Occipital lobe (tissue), 2 donors: ENCODE measurements around the gene DYRK1A. TPM values are rescaled to one million over a fixed set of nuclear protein-coding genes. Genes with fewer than 3 reads are reported as not detected.

Experiments used
- DNase-seq: peaks from one replicate; lab custom pipeline; 2025; lab: John Stamatoyannopoulos, UW
- total RNA-seq: library from RNA; depleted of rRNA; stranded (reverse); fragments of >200 nt; gene quantifications from one replicate; pipeline ENCODE4 v1.2.3, GENCODE V29; 2014

The DYRK1A gene
- total RNA-seq, 1 donor from 2014 or later = 174 TPM

DNA sequence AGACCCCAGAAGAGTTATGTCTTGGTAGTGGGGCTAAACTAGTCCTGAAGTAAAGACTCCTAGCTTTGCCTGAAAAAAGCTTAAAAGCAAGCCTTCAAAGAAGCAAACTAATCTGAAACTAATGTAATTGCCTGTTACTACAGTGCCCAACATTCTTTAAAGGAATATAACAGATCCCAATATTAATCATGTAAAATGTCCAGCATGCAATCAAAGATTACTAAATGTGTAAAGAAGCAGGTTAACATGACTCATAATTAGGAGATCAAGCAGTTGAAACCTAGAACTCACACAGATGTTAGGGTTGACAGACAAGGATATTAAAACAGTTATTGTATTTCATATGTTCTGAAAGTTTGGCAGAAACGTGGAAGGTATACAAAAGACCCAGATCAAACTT lies 17.8 kb downstream of the DYRK1A start:
- DNase-seq = no peak

- no peak for DNase-seq
Observed at GRCh38 chr21:37385179-37385765, 18.7 kb downstream of the DYRK1A start.

- DNase-seq = no peak
Observed at GRCh38 chr21:37386151-37386550, 19.6 kb downstream of the DYRK1A start.

DNA sequence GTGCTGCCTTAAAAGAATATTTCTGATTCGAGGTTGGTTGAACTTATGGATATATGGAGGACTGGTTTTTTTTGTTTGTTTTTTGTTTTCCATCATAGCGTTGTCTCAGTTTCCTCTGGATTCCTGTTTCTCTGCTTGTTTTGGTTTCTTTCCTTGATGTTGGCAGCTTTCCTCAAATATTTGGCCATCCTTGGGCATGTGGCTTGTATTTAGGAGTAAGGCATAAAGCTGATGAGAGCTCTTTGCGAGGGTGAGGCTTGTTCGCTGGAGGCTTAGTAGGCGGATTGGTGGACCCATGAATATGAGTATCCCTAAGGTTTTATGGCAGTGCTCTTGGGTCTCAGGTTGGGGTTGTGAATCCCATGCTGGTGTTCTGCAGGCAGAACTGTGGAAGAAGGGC lies 22.9 kb downstream of the DYRK1A start:
- no peak for DNase-seq

- no peak for DNase-seq
Observed at GRCh38 chr21:37391666-37392065, 25.1 kb downstream of the DYRK1A start.

GRCh38 chr21:37392441-37392840 lies 25.9 kb downstream of the DYRK1A start:
- no peak for DNase-seq

DNA sequence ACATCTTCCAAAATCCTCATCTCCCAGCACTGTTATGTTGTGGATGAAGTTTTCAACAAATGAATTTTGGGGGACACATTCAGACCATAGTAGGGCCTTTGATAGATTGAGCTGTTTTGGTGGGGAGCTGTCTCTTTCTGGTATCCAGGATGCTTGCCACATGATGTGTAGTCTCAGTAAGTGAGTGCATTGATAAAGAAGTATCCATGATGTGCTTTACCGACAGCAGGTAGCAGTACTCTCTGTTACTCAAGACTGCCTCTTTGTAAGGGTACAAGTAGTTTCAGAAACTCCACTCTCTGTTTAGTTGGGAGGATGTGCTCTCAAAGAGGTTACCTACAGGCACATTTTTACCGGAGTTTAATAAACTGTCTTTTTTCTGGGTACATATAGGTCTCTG lies 26.5 kb downstream of the DYRK1A start:
- DNase-seq = no peak

GRCh38 chr21:37393786-37394185 lies 27.2 kb downstream of the DYRK1A start:
- DNase-seq = no peak

DNA sequence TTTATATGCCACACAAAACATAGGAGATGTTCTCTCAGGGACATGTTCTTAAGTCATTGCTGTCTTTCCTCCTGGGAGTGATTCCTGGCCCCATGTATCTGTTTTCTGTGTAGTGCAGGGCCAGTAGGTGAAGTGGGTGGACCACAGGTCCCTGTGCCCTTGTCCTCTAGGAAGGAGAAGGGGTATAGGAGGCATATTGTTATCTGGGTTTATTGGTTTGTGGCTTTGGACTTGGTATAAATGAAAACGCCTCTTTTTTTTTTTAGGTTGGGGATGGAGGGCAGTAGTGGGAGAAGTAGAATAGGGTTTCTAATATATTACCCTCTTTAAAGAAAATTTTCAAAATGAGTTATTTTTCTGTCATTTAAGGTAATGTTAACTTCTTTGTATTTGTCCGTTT lies 29.4 kb downstream of the DYRK1A start:
- no peak for DNase-seq

GRCh38 chr21:37396855-37397254 lies 30.3 kb downstream of the DYRK1A start:
- DNase-seq = no peak

DNA sequence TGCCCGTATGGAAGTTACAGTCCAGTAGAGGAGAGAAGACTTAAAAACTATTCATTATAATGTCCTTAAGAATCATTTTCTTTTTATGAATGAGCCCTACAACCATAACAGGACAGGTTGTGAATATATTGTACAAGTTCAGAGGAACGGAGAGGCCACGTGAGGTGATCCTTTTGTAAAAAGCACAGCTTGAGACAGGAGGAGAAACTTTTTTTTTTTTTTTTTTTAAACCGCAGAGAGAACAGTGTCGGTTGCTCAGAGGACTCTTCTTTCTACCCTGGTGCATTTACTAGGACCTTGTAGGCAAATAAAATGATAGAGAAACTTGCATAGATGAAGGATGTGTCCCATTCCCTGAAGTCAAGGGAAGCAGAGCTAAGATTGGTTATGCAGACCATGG lies 32.1 kb downstream of the DYRK1A start:
- DNase-seq = no peak

GRCh38 chr21:37402251-37402867 lies 35.8 kb downstream of the DYRK1A start:
- no peak for DNase-seq

DNA sequence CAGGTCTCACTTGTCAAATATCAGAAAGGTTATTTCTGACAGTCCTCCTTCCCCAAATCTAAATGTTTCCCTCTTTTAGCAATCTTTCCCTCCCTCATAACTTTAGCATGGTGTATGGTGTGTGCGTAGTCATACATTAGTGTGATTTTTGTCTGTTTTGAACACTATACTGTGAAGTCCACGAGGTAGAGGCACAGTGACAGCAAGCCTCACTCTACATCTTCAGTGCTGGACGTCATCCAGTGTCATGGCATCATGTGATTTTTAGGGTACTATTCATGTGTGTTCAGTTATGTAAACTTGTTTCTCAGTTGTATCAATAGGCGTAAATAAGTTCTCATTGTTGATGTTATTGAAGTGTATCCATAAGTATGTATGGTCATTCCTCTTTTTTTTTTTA lies 39.1 kb downstream of the DYRK1A start:
- DNase-seq = no peak

DNA sequence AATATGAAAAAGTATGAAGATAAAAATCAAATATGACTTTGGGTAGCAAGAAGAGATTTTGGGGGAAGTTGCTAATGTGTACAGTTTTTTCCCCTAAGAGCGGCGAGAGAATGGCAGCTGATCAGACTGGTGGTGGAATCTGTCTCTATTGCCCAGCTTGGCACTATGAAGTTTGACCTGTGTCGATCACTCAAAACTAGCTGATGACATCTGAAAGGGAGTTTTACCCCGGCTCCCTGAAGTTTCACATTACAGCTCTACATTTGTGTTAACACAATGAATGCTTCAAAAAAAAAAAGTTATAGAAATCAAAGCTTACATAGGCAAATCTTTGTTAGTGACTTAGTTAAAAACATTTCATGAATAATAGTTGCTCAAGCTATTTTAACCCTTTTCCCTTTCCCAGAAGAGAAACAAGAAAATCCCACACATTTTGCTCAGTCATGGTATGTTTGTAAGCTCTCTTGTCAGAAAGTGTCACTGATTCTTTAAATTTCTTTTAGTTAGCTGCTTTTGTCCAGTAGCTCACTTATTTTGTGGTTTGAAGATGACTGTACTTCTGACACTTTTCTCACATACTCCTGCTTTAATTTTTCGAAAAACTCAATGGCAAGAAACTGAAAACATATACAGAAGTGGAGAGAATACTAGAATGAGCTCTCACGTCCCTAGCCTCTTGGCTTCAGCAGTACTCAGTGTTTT lies 41.3 kb downstream of the DYRK1A start:
- no peak for DNase-seq

DNA sequence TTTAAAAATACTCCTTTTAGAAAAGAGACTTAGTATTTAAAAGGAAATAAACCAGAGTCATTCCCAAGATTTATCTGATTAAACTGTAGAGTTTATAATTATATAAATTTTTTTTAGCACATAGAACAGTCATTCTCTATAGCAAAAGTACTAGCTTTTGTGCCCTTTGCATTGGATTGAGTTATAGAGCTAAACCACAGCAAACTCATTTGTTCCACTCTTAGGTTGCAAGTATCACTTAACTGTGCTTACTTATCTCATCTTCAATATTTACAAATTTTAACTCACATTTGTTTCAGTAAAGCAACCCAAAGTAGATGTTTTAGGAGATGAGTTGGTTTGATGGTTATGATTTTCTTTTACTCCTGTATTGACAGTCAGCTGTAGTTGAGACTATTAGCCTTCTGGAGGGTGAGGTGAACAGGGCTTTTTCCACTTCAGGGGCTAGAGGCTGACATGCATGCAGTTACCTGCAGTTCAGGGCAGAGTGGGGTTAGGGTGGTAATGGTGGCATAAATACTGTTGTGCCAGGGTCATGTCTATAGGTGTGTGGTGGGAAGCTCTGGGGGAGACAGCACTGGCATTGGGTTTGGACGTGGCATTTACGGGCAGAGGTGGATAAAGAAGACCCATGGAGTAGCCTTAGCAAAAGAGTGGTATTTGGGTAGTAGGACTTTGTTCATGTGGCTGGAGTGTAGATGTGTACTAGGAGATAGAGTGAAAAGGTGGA lies 42.1 kb downstream of the DYRK1A start:
- DNase-seq = no peak

GRCh38 chr21:37410639-37411038 lies 44.1 kb downstream of the DYRK1A start:
- DNase-seq = no peak

DNA sequence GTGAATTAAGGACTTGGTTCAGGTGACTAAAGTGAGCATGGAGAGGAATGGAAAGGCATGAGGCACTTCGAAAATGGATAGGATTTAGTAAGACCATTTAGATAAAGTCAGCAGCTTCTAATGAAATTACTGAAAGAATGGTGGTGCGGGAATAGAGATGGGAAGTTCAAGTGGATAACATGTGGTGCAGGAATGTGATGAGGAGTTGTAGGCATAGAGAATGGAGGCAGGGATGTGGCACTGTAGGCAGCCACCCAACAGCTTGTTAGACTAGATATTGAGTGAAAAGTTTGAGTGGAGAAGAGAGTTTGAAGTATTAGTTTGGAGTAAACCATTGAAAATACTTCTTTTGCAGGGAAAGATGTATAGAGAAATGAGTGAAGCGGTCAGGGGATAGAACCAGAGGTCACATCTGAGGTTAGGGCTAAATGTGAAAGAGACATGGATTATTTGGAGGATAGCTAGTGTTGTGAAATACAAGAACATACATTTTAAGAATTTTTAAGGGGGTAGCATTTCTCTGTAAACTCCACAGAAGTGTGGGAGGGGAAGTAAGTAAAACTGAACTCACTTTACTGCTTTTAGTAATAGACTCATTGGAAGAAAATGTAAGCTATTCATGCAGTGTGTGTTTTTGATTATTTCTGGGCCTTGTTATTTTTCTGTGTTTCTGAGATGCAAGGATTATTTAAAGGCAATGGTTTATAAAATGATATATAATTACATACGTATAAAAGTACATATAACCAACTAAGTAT lies 46.2 kb downstream of the DYRK1A start:
- DNase-seq = no peak

DNA sequence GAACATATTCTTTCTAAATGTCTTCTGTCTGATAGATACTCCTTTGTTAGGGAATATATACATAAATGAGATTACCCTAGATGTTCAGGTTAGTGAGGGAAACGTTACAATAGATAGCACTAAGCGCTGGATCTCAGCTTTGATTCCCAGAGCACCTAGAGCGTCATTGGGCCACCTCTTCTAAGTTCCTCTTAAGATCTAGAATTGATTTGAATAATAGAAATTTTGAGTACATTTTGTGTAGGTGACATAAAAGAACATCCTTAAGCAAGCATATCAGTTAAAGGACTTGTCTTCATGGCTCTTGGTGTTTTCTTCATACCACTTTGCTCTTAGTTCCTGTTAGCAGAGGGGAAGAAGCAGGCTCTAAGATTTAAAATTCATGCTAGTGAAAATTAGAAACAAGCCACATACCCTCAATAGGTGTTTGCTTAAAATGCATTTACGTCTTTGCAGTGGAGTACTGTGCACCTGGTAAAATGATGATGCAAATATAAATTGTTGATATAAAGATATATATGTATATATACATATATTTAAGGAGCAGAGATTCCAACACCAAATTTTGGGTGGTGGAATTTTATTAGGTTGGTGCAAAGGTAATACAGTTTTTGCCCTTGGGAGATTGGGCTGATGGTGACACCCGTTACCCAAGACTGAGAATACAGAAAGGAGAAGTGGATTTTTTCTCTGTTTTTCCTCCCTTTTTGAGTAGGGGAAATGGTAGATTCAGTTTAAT lies 47.1 kb downstream of the DYRK1A start:
- DNase-seq = no peak

DNA sequence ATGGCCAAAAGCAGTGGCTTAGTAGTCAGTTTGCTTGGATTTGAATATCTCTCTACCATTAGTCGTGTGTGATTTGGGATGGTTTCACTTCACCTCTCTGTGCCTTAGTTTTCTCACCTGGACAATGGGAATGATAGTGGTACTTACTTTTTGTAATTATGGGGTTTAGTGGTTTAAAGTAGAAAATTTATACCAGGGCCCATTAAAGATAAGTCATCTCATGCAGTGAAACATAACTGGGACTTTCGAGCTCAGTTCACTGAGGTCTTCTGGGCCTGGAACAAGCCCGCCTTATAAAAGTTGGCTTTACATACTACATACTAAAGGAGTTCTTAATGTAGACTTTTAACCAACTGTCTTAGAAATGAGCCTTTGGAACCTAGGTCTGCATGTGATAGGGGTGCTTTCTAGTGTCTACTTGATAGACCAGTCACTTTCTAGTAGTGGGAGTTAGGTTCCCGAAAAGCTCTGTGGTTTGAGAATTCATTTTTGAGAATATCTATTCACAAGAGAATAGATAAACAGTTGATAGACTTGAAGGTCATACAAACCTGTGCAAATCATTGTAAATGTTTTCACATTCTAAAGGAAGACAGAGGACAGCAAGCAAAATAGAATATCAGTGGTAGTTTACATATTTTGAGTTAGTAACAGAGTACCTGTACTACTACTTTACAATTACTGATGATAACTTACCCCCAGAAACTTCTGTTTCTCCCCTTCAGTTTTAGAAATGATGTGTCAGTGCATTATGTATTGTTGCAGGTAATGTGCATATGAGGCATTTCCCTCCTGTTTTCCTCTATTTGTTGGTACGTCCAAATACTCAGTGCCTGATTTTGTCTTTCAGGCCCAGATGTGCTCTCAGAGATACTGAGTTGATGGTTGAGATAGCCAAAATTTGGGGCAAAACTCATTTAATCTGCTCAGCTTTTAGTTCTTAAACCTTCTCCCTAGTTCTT lies 48.0 kb downstream of the DYRK1A start:
- DNase-seq = no peak

- no peak for DNase-seq
Observed at GRCh38 chr21:37415939-37416338, 49.4 kb downstream of the DYRK1A start.
